HG03064 (cell line): ENCODE data around the gene KLHL8.

Experiments used
- ATAC-seq: cut with Tn5 transposase; IDR thresholded peaks from one replicate; pipeline ENCODE4 v1.9.1; 2021; ENCODE audit warnings: low read depth; ENCODE audit not compliant: unreplicated experiment

The KLHL8 gene

GRCh38 chr4:87220094-87220822 is at the start of gene KLHL8:
Gene KLHL8 (minus strand): TSS chr4:87220618. CDS start chr4:87195539, 25,079 bp downstream.
- ATAC-seq = peak; percentile 91

GRCh38 chr4:87270144-87270543 is 49.7 kb upstream of the KLHL8 start:
- no peak for ATAC-seq

- no peak for ATAC-seq
Measured at GRCh38 chr4:87268411-87268810, 48.0 kb upstream of the KLHL8 start.

GRCh38 chr4:87266986-87267385 is 46.6 kb upstream of the KLHL8 start:
- ATAC-seq = no peak

GRCh38 chr4:87262886-87263285 is 42.5 kb upstream of the KLHL8 start:
- ATAC-seq = no peak

GRCh38 chr4:87260477-87260876 is 40.1 kb upstream of the KLHL8 start:
- ATAC-seq = no peak

- ATAC-seq = no peak
Measured at GRCh38 chr4:87258677-87259076, 38.3 kb upstream of the KLHL8 start.

GRCh38 chr4:87257523-87257922 is 37.1 kb upstream of the KLHL8 start:
- ATAC-seq = no peak

- no peak for ATAC-seq
Measured at GRCh38 chr4:87255755-87256154, 35.3 kb upstream of the KLHL8 start.

- ATAC-seq = no peak
Measured at GRCh38 chr4:87251106-87251505, 30.7 kb upstream of the KLHL8 start.

GRCh38 chr4:87250294-87250693 is 29.9 kb upstream of the KLHL8 start:
- no peak for ATAC-seq

- ATAC-seq = no peak
Measured at GRCh38 chr4:87249332-87250019, 29.1 kb upstream of the KLHL8 start.

GRCh38 chr4:87243426-87244053 is 23.1 kb upstream of the KLHL8 start:
- ATAC-seq = no peak

- ATAC-seq = no peak
Measured at GRCh38 chr4:87241336-87241735, 20.9 kb upstream of the KLHL8 start.

- ATAC-seq = no peak
Measured at GRCh38 chr4:87240341-87240740, 19.9 kb upstream of the KLHL8 start.

- no peak for ATAC-seq
Measured at GRCh38 chr4:87239821-87240220, 19.4 kb upstream of the KLHL8 start.

- ATAC-seq = no peak
Measured at GRCh38 chr4:87239194-87239593, 18.8 kb upstream of the KLHL8 start.

GRCh38 chr4:87236861-87237260 is 16.4 kb upstream of the KLHL8 start:
- ATAC-seq = no peak

GRCh38 chr4:87235020-87235671 is 14.7 kb upstream of the KLHL8 start:
- no peak for ATAC-seq

- ATAC-seq = no peak
Measured at GRCh38 chr4:87232216-87232615, 11.8 kb upstream of the KLHL8 start.

GRCh38 chr4:87230806-87231205 is 10.4 kb upstream of the KLHL8 start:
- ATAC-seq = no peak
